SJSA1 (cell line): Measurements from ENCODE around the gene THSD7A. TPM values are rescaled to one million over a fixed set of nuclear protein-coding genes. Genes with fewer than 3 reads are reported as not detected.
A peak's percentile ranks its signal among the peaks of the same experiment; 100 is the strongest.

Experiments
- DNase-seq, 2 experiments: peaks; one replicate each; pipeline ENCODE4 v3.0.0-alpha.2; 2015 to 2020; ENCODE audit warnings: low spot score in 2 of 2, low read depth in 1 of 2
- H3K27ac ChIP-seq: fragments of 250-450 bp; sonication (Bioruptor Pico); 2 replicates; pipeline ENCODE4 v1.5.1; 2020; ENCODE audit warnings: mild to moderate bottlenecking, moderate library complexity
- H3K27me3 ChIP-seq: fragments of 250-450 bp; sonication (Bioruptor Pico); replicated peaks from 2 replicates; pipeline ENCODE4 v1.5.1; 2020; ENCODE audit warnings: mild to moderate bottlenecking, moderate library complexity
- H3K36me3 ChIP-seq: fragments of 250-450 bp; sonication (Bioruptor Pico); 2 replicates; pipeline ENCODE4 v1.5.1; 2020; ENCODE audit warnings: mild to moderate bottlenecking
- H3K4me1 ChIP-seq: fragments of 250-450 bp; sonication (Bioruptor Pico); replicated peaks from 2 replicates; pipeline ENCODE4 v1.6.1; 2021; ENCODE audit warnings: mild to moderate bottlenecking
- H3K4me3 ChIP-seq: fragments of 250-450 bp; sonication (Bioruptor Pico); 2 replicates; pipeline ENCODE4 v1.5.1; 2020; ENCODE audit warnings: mild to moderate bottlenecking
- H3K9me3 ChIP-seq: fragments of 250-450 bp; sonication (Bioruptor Pico); replicated peaks from 2 replicates; pipeline ENCODE4 v1.5.1; 2020; ENCODE audit warnings: mild to moderate bottlenecking
- total RNA-seq: library from RNA; depleted of rRNA; stranded (reverse); fragments of >200 nt; shearing (Covaris generic); gene quantifications from 2 replicates; pipeline ENCODE4 v1.2.3, GENCODE V29; 2014

THSD7A gene
- total RNA-seq, 1 experiment from 2014 or later, result not detected

- H3K36me3 ChIP-seq, result no peaks in the 10 kb centered on the region
Measured at GRCh38 chr7:11584406-11585031, 247.5 kb downstream of the THSD7A start.

GRCh38 chr7:11579141-11579540 is 252.9 kb downstream of the THSD7A start:
- Histone ChIP-seq H3K36me3 (no peaks in the 10 kb centered on the region), H3K9me3 (no peaks in the 10 kb centered on the region), H3K27me3 (no peaks in the 10 kb centered on the region), H3K4me1 (no peaks in the 10 kb centered on the region), H3K4me3 (no peak overlapping the region), H3K27ac (no peak overlapping the region)
- DNase-seq, result no peak

More at GRCh38 chr7:11584406-11585031, 247.5 kb downstream of the THSD7A start:
- Histone ChIP-seq H3K4me1 (no peaks in the 10 kb centered on the region), H3K27me3 (no peaks in the 10 kb centered on the region), H3K27ac (no peak overlapping the region), H3K4me3 (no peak overlapping the region), H3K9me3 (no peaks in the 10 kb centered on the region)
- DNase-seq, result no peak

GRCh38 chr7:11576310-11576709 is 255.7 kb downstream of the THSD7A start:
- no peak overlapping the region for H3K27ac ChIP-seq
- no peaks in the 10 kb centered on the region for H3K9me3 ChIP-seq
- no peak for DNase-seq
- H3K4me1 ChIP-seq, result no peaks in the 10 kb centered on the region
- H3K27me3 ChIP-seq, result no peaks in the 10 kb centered on the region
- no peaks in the 10 kb centered on the region for H3K36me3 ChIP-seq
- H3K4me3 ChIP-seq, result no peak overlapping the region

GRCh38 chr7:11573128-11573750 is 258.8 kb downstream of the THSD7A start:
- Histone ChIP-seq H3K9me3 (no peaks in the 10 kb centered on the region), H3K4me3 (no peak overlapping the region), H3K27ac (no peak overlapping the region), H3K4me1 (no peaks in the 10 kb centered on the region), H3K27me3 (no peaks in the 10 kb centered on the region), H3K36me3 (no peaks in the 10 kb centered on the region)
- DNase-seq, result no peak

- DNase-seq, result no peak
- H3K4me1 ChIP-seq, result no peaks in the 10 kb centered on the region
- no peak overlapping the region for H3K27ac ChIP-seq
- H3K27me3 ChIP-seq, result no peaks in the 10 kb centered on the region
- H3K9me3 ChIP-seq, result no peaks in the 10 kb centered on the region
- H3K36me3 ChIP-seq, result no peaks in the 10 kb centered on the region
- no peak overlapping the region for H3K4me3 ChIP-seq
Measured at GRCh38 chr7:11570922-11571550, 261.0 kb downstream of the THSD7A start.

GRCh38 chr7:11570205-11570604 is 261.8 kb downstream of the THSD7A start:
- H3K4me1 ChIP-seq, result no peaks in the 10 kb centered on the region
- no peak for DNase-seq
- H3K27ac ChIP-seq, result no peak overlapping the region
- H3K9me3 ChIP-seq, result no peaks in the 10 kb centered on the region
- no peak overlapping the region for H3K4me3 ChIP-seq
- no peaks in the 10 kb centered on the region for H3K36me3 ChIP-seq
- H3K27me3 ChIP-seq, result no peaks in the 10 kb centered on the region

- H3K36me3 ChIP-seq, result no peaks in the 10 kb centered on the region
- no peaks in the 10 kb centered on the region for H3K9me3 ChIP-seq
- H3K4me1 ChIP-seq, result no peaks in the 10 kb centered on the region
- H3K4me3 ChIP-seq, result no peak overlapping the region
- H3K27ac ChIP-seq, result no peak overlapping the region
- no peak for DNase-seq
- H3K27me3 ChIP-seq, result no peaks in the 10 kb centered on the region
Measured at GRCh38 chr7:11567571-11567970, 264.4 kb downstream of the THSD7A start.

GRCh38 chr7:11557627-11558026 is 274.4 kb downstream of the THSD7A start:
- no peaks in the 10 kb centered on the region for H3K4me1 ChIP-seq
- H3K9me3 ChIP-seq, result no peaks in the 10 kb centered on the region
- no peak for DNase-seq
- H3K27me3 ChIP-seq, result no peaks in the 10 kb centered on the region
- no peak overlapping the region for H3K27ac ChIP-seq
- no peak overlapping the region for H3K4me3 ChIP-seq
- no peaks in the 10 kb centered on the region for H3K36me3 ChIP-seq

- Histone ChIP-seq H3K36me3 (no peaks in the 10 kb centered on the region), H3K4me3 (no peak overlapping the region), H3K27me3 (no peaks in the 10 kb centered on the region; the same call in 1 of the 2 replicates), H3K9me3 (no peaks in the 10 kb centered on the region), H3K4me1 (no peaks in the 10 kb centered on the region), H3K27ac (no peak overlapping the region)
- DNase-seq, result no peak
Measured at GRCh38 chr7:11552676-11553296, 279.2 kb downstream of the THSD7A start.

GRCh38 chr7:11551470-11551869 is 280.5 kb downstream of the THSD7A start:
- H3K27me3 ChIP-seq, result no peaks in the 10 kb centered on the region; the same call in 1 of the 2 replicates
- H3K4me1 ChIP-seq, result no peaks in the 10 kb centered on the region
- DNase-seq, result no peak

GRCh38 chr7:11548532-11548931 is 283.5 kb downstream of the THSD7A start:
- Histone ChIP-seq H3K9me3 (no peaks in the 10 kb centered on the region), H3K36me3 (no peaks in the 10 kb centered on the region), H3K4me3 (no peak overlapping the region), H3K27ac (no peak overlapping the region), H3K27me3 (no peaks in the 10 kb centered on the region; the same call in 1 of the 2 replicates), H3K4me1 (no peaks in the 10 kb centered on the region)
- no peak for DNase-seq

More at GRCh38 chr7:11551470-11551869, 280.5 kb downstream of the THSD7A start:
- no peaks in the 10 kb centered on the region for H3K36me3 ChIP-seq
- no peaks in the 10 kb centered on the region for H3K9me3 ChIP-seq
- no peak overlapping the region for H3K4me3 ChIP-seq
- no peak overlapping the region for H3K27ac ChIP-seq

- Histone ChIP-seq H3K27me3 (no peaks in the 10 kb centered on the region), H3K4me1 (no peaks in the 10 kb centered on the region), H3K27ac (no peak overlapping the region), H3K9me3 (no peaks in the 10 kb centered on the region), H3K36me3 (no peaks in the 10 kb centered on the region), H3K4me3 (no peak overlapping the region)
- no peak for DNase-seq
Measured at GRCh38 chr7:11541330-11541729, 290.7 kb downstream of the THSD7A start.

GRCh38 chr7:11540271-11540761 is 291.7 kb downstream of the THSD7A start:
- Histone ChIP-seq H3K27me3 (no peaks in the 10 kb centered on the region), H3K9me3 (no peaks in the 10 kb centered on the region), H3K27ac (no peak overlapping the region), H3K4me1 (no peaks in the 10 kb centered on the region), H3K4me3 (no peak overlapping the region), H3K36me3 (no peaks in the 10 kb centered on the region)
- peak in 1 of 2 experiments; percentile 3 for DNase-seq

GRCh38 chr7:11539853-11540252 is 292.1 kb downstream of the THSD7A start:
- no peak overlapping the region for H3K4me3 ChIP-seq
- no peak for DNase-seq
- no peaks in the 10 kb centered on the region for H3K36me3 ChIP-seq
- H3K27me3 ChIP-seq, result no peaks in the 10 kb centered on the region
- H3K27ac ChIP-seq, result no peak overlapping the region
- no peaks in the 10 kb centered on the region for H3K4me1 ChIP-seq
- H3K9me3 ChIP-seq, result no peaks in the 10 kb centered on the region
